Trophoblast cell (in vitro differentiated cells and primary cell): Measurements from ENCODE around the gene TTC39B.

Source experiments
- DNase-seq, 2 donors: peaks; one replicate each; pipeline ENCODE4 v3.0.0-alpha.2; 2016
- H2AFZ ChIP-seq: 2 replicates; pipeline ENCODE4 v1.6.1; 2013; ENCODE audit warnings: low read length, moderate library complexity, mild to moderate bottlenecking; ENCODE audit not compliant: insufficient read depth, poor library complexity
- H2AK5ac ChIP-seq: 2 replicates; pipeline ENCODE4 v1.6.1; 2013; ENCODE audit warnings: mild to moderate bottlenecking, low read length
- H2BK120ac ChIP-seq: 2 replicates; pipeline ENCODE4 v1.6.1; 2013; ENCODE audit warnings: low read length, mild to moderate bottlenecking, moderate library complexity; ENCODE audit not compliant: insufficient read depth, poor library complexity
- H2BK12ac ChIP-seq: 2 replicates; pipeline ENCODE4 v1.6.1; 2013; ENCODE audit warnings: mild to moderate bottlenecking, low read length, moderate library complexity
- H2BK5ac ChIP-seq: 2 replicates; pipeline ENCODE4 v1.6.1; 2013; ENCODE audit warnings: low read length, low read depth, moderate library complexity, mild to moderate bottlenecking; ENCODE audit not compliant: poor library complexity
- H3K14ac ChIP-seq: 2 replicates; pipeline ENCODE4 v1.6.1; 2013; ENCODE audit warnings: mild to moderate bottlenecking, low read length
- H3K18ac ChIP-seq: 2 replicates; pipeline ENCODE4 v1.6.1; 2013; ENCODE audit warnings: mild to moderate bottlenecking, low read length
- H3K23ac ChIP-seq: 2 replicates; pipeline ENCODE4 v1.6.1; 2013; ENCODE audit warnings: low read length
- H3K27ac ChIP-seq: 2 replicates; pipeline ENCODE4 v1.5.1; 2013; ENCODE audit warnings: low read depth, mild to moderate bottlenecking, inconsistent platforms, low read length, moderate library complexity
- H3K27me3 ChIP-seq: 2 replicates; pipeline ENCODE4 v1.6.1; 2013; ENCODE audit warnings: inconsistent platforms, mild to moderate bottlenecking, low read length, moderate library complexity; ENCODE audit not compliant: insufficient read depth
- H3K36me3 ChIP-seq, 2 experiments: 1 replicate in 1 of 2; 2 replicates in 1 of 2; pipeline ENCODE4 v1.6.1; 2013; ENCODE audit warnings: low read length in 2 of 2, mild to moderate bottlenecking in 2 of 2, moderate library complexity in 1 of 2; ENCODE audit not compliant: insufficient read depth in 2 of 2, control insufficient read depth in 1 of 2
- H3K4ac ChIP-seq: 2 replicates; pipeline ENCODE4 v1.6.1; 2013; ENCODE audit warnings: low read depth, mild to moderate bottlenecking, low read length, moderate library complexity
- H3K4me1 ChIP-seq, 2 experiments: 1 replicate in 1 of 2; 2 replicates in 1 of 2; pipeline ENCODE4 v1.6.1; 2013; ENCODE audit warnings: low read length in 2 of 2, mild to moderate bottlenecking in 2 of 2, moderate library complexity in 1 of 2; ENCODE audit not compliant: insufficient read depth in 2 of 2, control insufficient read depth in 1 of 2
- H3K4me2 ChIP-seq: 2 replicates; pipeline ENCODE4 v1.6.1; 2013; ENCODE audit warnings: inconsistent platforms, mild to moderate bottlenecking, low read length, moderate library complexity
- H3K4me3 ChIP-seq: 2 replicates; pipeline ENCODE4 v1.5.1; 2013; ENCODE audit warnings: mild to moderate bottlenecking, low read depth, low read length, inconsistent platforms
- H3K79me1 ChIP-seq: one replicate; pipeline ENCODE4 v1.6.1; 2013; ENCODE audit warnings: low read length
- H3K79me2 ChIP-seq: 2 replicates; pipeline ENCODE4 v1.6.1; 2013; ENCODE audit warnings: low read length, mild to moderate bottlenecking; ENCODE audit not compliant: control insufficient read depth, insufficient read depth, poor library complexity
- H3K9ac ChIP-seq: 2 replicates; pipeline ENCODE4 v1.6.1; 2013; ENCODE audit warnings: mild to moderate bottlenecking, low read length
- H3K9me3 ChIP-seq: 2 replicates; pipeline ENCODE4 v1.6.1; 2013; ENCODE audit warnings: low read depth, mild to moderate bottlenecking, control low read depth, inconsistent platforms, low read length; ENCODE audit not compliant: insufficient read depth
- H4K12ac ChIP-seq: 2 replicates; pipeline ENCODE4 v1.6.1; 2013; ENCODE audit warnings: low read depth, mild to moderate bottlenecking, low read length, moderate library complexity
- H4K8ac ChIP-seq: 2 replicates; pipeline ENCODE4 v1.6.1; 2013; ENCODE audit warnings: low read depth, mild to moderate bottlenecking, low read length, moderate library complexity
- H4K91ac ChIP-seq: one replicate; pipeline ENCODE4 v1.6.1; 2013; ENCODE audit warnings: low read depth, mild to moderate bottlenecking, low read length, moderate library complexity
- WGBS: extraction: QIAGEN DNeasy Blood & Tissue Kit; methylation state at CpG from one replicate; pipeline ENCODE4 v1.1.7; 2013; ENCODE audit warnings: missing lambda C conversion rate; ENCODE audit not compliant: insufficient read length, insufficient coverage; ENCODE audit errors: extremely low coverage; 5-methylcytosine and 5-hydroxymethylcytosine counted together

The TTC39B gene

DNA sequence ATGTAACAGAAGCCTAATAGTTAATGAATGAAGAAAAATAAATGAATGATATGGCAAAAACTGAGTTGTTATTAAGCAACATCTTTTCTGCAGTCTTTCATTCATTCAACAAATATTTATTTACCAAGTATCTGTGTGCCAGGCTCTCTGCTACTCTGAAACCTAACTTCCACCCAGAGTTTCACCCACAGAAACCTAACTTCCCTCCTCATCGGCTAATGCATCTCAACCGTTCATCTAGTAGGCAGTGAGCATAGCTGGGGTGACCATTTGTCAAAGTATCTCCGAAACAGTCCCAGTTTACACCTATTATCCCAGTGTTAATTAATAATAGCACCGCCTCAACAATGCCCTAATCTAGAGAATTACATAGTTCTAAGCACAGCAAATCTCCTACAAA lies 1.5 kb downstream of the TTC39B start:
- H3K18ac ChIP-seq = no peak overlapping the region
- WGBS = no CpG with 5 or more reads among the region's 4 CpGs
- no peak overlapping the region for H2AK5ac ChIP-seq
- no peak overlapping the region for H3K4me2 ChIP-seq
- H3K9me3 ChIP-seq = no peaks in the 10 kb centered on the region
- H3K9ac ChIP-seq = no peak overlapping the region
- no peak overlapping the region for H2AFZ ChIP-seq
- H3K4ac ChIP-seq = no peak overlapping the region
- peaks cover 2% of the 10 kb centered on the region for H3K79me1 ChIP-seq
- H2BK12ac ChIP-seq = no peak overlapping the region
- H3K36me3 ChIP-seq = no peaks in the 10 kb centered on the region
- H4K12ac ChIP-seq = no peak overlapping the region
- no peaks in the 10 kb centered on the region for H3K27me3 ChIP-seq
- DNase-seq = no peak
- no peak overlapping the region for H2BK5ac ChIP-seq
- no peak overlapping the region for H3K27ac ChIP-seq
- H4K91ac ChIP-seq = no peak overlapping the region
- H3K4me3 ChIP-seq = no peak overlapping the region
- peaks cover 3% of the 10 kb centered on the region for H3K79me2 ChIP-seq
- no peak overlapping the region for H3K14ac ChIP-seq
- no peak overlapping the region for H3K23ac ChIP-seq
- no peak overlapping the region for H4K8ac ChIP-seq
- no peak overlapping the region for H2BK120ac ChIP-seq
- H3K4me1 ChIP-seq = peaks cover 6 to 9% of the 10 kb centered on the region in 2 experiments

DNA sequence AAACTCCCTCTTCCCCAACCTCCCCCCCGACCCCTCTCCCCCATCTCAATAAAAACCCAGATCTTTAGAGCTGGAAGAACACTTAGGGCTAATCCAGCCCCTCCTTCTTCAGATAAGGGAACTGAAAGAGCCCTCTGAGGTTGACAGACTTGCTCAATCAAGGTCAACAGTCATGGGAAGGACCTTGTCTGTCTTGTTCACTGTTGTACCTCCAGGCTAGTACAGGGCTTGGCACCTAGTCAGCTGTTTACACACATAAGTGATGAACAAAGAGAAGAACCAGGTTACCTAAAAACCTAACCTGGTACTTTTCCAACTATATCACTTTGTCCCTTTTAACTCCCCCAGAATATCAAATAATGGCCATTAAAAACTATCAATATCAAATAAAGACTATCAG lies 2.4 kb downstream of the TTC39B start:
- H3K23ac ChIP-seq = no peak overlapping the region
- no peak overlapping the region for H4K12ac ChIP-seq
- DNase-seq = no peak
- no peak overlapping the region for H2AFZ ChIP-seq
- H4K8ac ChIP-seq = no peak overlapping the region
- H3K4ac ChIP-seq = no peak overlapping the region
- H3K27ac ChIP-seq = no peak overlapping the region
- H3K4me3 ChIP-seq = no peak overlapping the region
- H3K4me2 ChIP-seq = no peak overlapping the region
- peaks cover 6 to 9% of the 10 kb centered on the region in 2 experiments for H3K4me1 ChIP-seq
- H3K79me2 ChIP-seq = peaks cover 3% of the 10 kb centered on the region
- no peak overlapping the region for H3K18ac ChIP-seq
- H2BK120ac ChIP-seq = no peak overlapping the region
- WGBS = 100% methylated on average over 1 of the region's 1 CpG
- H3K27me3 ChIP-seq = no peaks in the 10 kb centered on the region
- H3K9me3 ChIP-seq = no peaks in the 10 kb centered on the region
- no peak overlapping the region for H2BK5ac ChIP-seq
- H3K36me3 ChIP-seq = no peaks in the 10 kb centered on the region
- H2AK5ac ChIP-seq = no peak overlapping the region
- H3K9ac ChIP-seq = no peak overlapping the region
- no peak overlapping the region for H2BK12ac ChIP-seq
- peaks cover 2% of the 10 kb centered on the region for H3K79me1 ChIP-seq
- H4K91ac ChIP-seq = no peak overlapping the region
- no peak overlapping the region for H3K14ac ChIP-seq

DNA sequence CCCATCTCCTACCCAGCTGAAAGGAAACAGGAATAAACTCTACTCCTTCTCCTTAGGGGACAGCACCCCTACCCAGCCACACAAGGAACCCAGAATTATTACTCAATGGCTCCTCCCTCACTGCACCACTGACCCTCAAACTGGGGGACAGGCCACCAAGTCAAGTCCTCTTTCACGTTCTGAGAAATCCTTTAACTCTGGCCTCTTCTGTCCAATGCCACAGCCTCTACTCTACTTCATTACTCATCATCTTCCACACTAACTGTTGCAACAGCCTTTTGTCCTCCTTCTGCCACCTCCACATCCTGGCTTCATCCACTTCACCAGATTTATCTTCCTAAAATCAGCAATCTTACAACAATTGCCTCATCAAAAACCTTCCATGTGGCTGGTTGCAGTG lies 6.8 kb downstream of the TTC39B start:
- no peak overlapping the region for H4K8ac ChIP-seq
- H4K91ac ChIP-seq = no peak overlapping the region
- no CpG with 5 or more reads among the region's 1 CpG for WGBS
- no peak overlapping the region for H3K23ac ChIP-seq
- H3K79me2 ChIP-seq = no peaks in the 10 kb centered on the region
- H3K36me3 ChIP-seq = peaks cover 0 to 2% of the 10 kb centered on the region in 2 experiments
- no peak for DNase-seq
- no peak overlapping the region for H3K27ac ChIP-seq
- no peak overlapping the region for H3K4ac ChIP-seq
- no peak overlapping the region for H3K9ac ChIP-seq
- no peak overlapping the region for H3K4me3 ChIP-seq
- H3K9me3 ChIP-seq = no peaks in the 10 kb centered on the region
- H2BK5ac ChIP-seq = no peak overlapping the region
- H2BK12ac ChIP-seq = no peak overlapping the region
- no peaks in the 10 kb centered on the region for H3K79me1 ChIP-seq
- H2AK5ac ChIP-seq = no peak overlapping the region
- no peak overlapping the region for H3K14ac ChIP-seq
- no peak overlapping the region for H2AFZ ChIP-seq
- H3K27me3 ChIP-seq = no peaks in the 10 kb centered on the region
- no peaks in the 10 kb centered on the region for H3K4me1 ChIP-seq
- H4K12ac ChIP-seq = no peak overlapping the region
- H2BK120ac ChIP-seq = no peak overlapping the region
- H3K4me2 ChIP-seq = no peak overlapping the region
- no peak overlapping the region for H3K18ac ChIP-seq

DNA sequence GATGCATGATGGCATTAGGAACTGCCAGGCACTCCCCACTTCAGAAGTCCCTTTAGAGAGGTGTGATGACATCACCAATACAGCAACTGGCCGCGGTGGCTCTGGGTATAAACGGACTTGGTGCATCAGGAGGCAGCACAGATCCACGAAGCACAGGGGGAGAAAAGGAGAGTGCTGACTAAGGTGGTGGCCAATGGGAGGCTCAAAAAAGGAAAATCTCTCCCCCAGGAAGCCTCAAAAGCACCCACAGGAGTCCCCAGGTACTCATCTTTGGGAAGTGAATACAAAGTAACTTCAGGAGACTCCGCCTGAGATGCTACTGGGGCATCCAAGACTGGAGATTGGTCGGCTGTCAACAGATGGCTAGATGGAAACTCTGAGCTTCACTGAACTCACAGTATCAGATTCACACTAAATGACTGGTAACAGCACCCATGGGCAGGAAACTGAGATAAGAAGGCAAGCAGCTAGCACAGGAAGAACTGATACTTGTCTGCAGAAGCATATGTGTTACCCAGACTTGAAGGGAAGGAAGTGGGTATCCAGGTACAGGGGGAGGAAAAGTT lies 7.6 kb downstream of the TTC39B start:
- H2BK12ac ChIP-seq = no peak overlapping the region

More for the DNA sequence above, 7.6 kb downstream of the TTC39B start:
- H3K4me1 ChIP-seq = no peaks in the 10 kb centered on the region
- H3K4me3 ChIP-seq = no peak overlapping the region
- no peak overlapping the region for H2BK120ac ChIP-seq
- no peaks in the 10 kb centered on the region for H3K27me3 ChIP-seq
- peaks cover 0 to 2% of the 10 kb centered on the region in 2 experiments for H3K36me3 ChIP-seq
- no peak overlapping the region for H3K4ac ChIP-seq
- H3K9me3 ChIP-seq = no peaks in the 10 kb centered on the region
- H3K14ac ChIP-seq = no peak overlapping the region
- no peak overlapping the region for H3K9ac ChIP-seq
- no peaks in the 10 kb centered on the region for H3K79me1 ChIP-seq
- H4K91ac ChIP-seq = no peak overlapping the region
- no peak overlapping the region for H4K8ac ChIP-seq
- no peak overlapping the region for H2AK5ac ChIP-seq
- no peak overlapping the region for H4K12ac ChIP-seq
- H2AFZ ChIP-seq = no peak overlapping the region
- H3K18ac ChIP-seq = no peak overlapping the region
- no peak overlapping the region for H3K27ac ChIP-seq
- H3K79me2 ChIP-seq = no peaks in the 10 kb centered on the region
- H3K23ac ChIP-seq = no peak overlapping the region
- H3K4me2 ChIP-seq = no peak overlapping the region
- H2BK5ac ChIP-seq = no peak overlapping the region
- no peak for DNase-seq
- no CpG with 5 or more reads among the region's 6 CpGs for WGBS
